Esophagus (tissue), 2 donors: ENCODE data around the gene CUX1. TPM values are rescaled to one million over a fixed set of nuclear protein-coding genes. Genes with fewer than 3 reads are reported as not detected.

Source experiments
- H3K27ac ChIP-seq, 2 donors: one replicate each; pipeline ENCODE4 v1.5.1; 2013; ENCODE audit warnings: low read depth in 2 of 2, mild to moderate bottlenecking in 2 of 2, inconsistent platforms in 1 of 2, low read length in 1 of 2, moderate library complexity in 1 of 2
- H3K27me3 ChIP-seq, 2 donors: one replicate each; pipeline ENCODE4 v1.6.1; 2013; ENCODE audit warnings: low read length in 2 of 2, control low read depth in 1 of 2, mild to moderate bottlenecking in 1 of 2; ENCODE audit not compliant: insufficient read depth in 2 of 2, control insufficient read depth in 1 of 2
- H3K36me3 ChIP-seq, 2 donors: one replicate each; pipeline ENCODE4 v1.6.1; 2013; ENCODE audit warnings: low read length in 1 of 2; ENCODE audit not compliant: control insufficient read depth in 2 of 2, insufficient read depth in 2 of 2
- H3K4me1 ChIP-seq, 2 donors: one replicate each; pipeline ENCODE4 v1.6.1; 2013; ENCODE audit warnings: low read length in 1 of 2; ENCODE audit not compliant: control insufficient read depth in 2 of 2, insufficient read depth in 2 of 2
- H3K4me3 ChIP-seq, 2 donors: one replicate each; pipeline ENCODE4 v1.5.1; 2013; ENCODE audit warnings: low read length in 2 of 2, mild to moderate bottlenecking in 2 of 2, low read depth in 1 of 2, moderate library complexity in 1 of 2
- H3K9me3 ChIP-seq, 2 donors: one replicate each; pipeline ENCODE4 v1.6.1; 2013; ENCODE audit warnings: mild to moderate bottlenecking in 2 of 2, low read depth in 1 of 2, low read length in 1 of 2, moderate library complexity in 1 of 2; ENCODE audit not compliant: control insufficient read depth in 2 of 2, insufficient read depth in 1 of 2
- WGBS, 2 donors: extraction: QIAGEN DNeasy Blood & Tissue Kit; methylation state at CpG; one replicate each; pipeline ENCODE4 v1.1.7; 2013; 5-methylcytosine and 5-hydroxymethylcytosine counted together
- polyA plus RNA-seq, 2 donors: library from polyadenylated mRNA; stranded (reverse); fragments of 200-250 nt; gene quantifications; one replicate each; pipeline ENCODE4 v1.2.3, GENCODE V29; 2013
- donor health status: healthy with polysubstance abuse.
- donor health status: Bipolar disorder and iron deficiency.

The CUX1 gene
- polyA plus RNA-seq, 2 donors = 19.6 to 21.7 TPM

DNA sequence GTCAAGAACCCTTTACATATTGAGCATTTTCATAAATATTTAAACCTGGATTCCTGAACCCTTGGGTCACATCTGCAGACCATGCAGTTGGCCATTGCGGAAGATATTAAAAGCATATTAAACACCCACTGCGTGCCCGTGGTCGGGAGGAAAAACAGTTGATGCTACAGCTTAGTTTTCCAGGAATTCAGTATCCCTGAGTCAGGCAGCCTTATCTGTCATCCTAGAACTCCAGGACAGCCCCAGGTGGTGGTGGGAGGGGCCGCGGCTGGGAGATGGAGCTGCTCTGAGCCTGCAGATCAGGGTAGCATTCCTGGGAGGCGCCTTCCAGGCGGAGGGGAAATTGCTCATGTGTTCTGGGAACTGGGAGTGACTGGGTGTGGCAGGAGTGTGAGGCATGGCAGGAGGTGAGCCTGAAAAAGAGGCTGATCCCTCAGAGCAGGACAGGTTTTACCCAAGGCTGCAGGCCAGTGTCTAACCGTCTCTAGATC lies 246.3 kb downstream of the CUX1 start:
- Histone ChIP-seq H3K27me3 (no peaks in the 10 kb centered on the region), H3K9me3 (no peaks in the 10 kb centered on the region), H3K27ac (peak overlapping the region; percentile 61 to 83), H3K4me1 (peaks cover 2 to 9% of the 10 kb centered on the region in 2 donors), H3K4me3 (no peak overlapping the region), H3K36me3 (no peaks in the 10 kb centered on the region)
- WGBS, 2 donors = 45 to 52% methylated on average over 9 of the region's 9 CpGs

- no peaks in the 10 kb centered on the region for H3K27me3 ChIP-seq
- H3K4me1 ChIP-seq = peaks cover 2 to 9% of the 10 kb centered on the region in 2 donors
- H3K27ac ChIP-seq = peak overlapping the region; percentile 61 to 83
- peaks cover 0 to 4% of the 10 kb centered on the region in 2 donors for H3K36me3 ChIP-seq
- no peak overlapping the region for H3K4me3 ChIP-seq
- WGBS, 2 donors = 46 to 60% methylated on average over 12 of the region's 12 CpGs
- no peaks in the 10 kb centered on the region for H3K9me3 ChIP-seq
These were observed 247.1 kb downstream of the CUX1 start for GRCh38 chr7:102064361-102065025.

GRCh38 chr7:102065226-102065625 lies 247.8 kb downstream of the CUX1 start:
- 93 to 94% methylated on average over 6 of the region's 6 CpGs for WGBS, 2 donors
- Histone ChIP-seq H3K27me3 (no peaks in the 10 kb centered on the region), H3K27ac (no peak overlapping the region)

DNA sequence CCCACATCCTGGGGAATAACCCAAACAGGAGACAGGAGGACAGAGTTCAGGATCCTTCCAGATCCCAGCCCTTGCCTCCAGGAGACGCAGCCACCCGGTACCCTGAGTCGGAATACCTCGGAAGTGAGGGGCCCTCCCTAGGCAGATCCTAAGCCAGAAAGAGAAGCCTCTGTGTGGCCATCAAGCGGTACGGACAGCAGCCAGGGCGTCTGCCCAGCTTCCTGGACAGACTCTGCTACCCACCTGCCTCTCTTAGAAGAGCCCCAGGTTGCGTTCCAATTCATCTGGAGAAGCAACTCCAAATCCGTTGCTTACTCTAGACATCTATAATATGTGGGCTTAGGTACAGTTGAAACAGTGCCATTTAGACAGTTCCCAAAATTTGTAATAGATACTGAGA lies 249.1 kb downstream of the CUX1 start:
- H3K4me3 ChIP-seq = no peak overlapping the region
- H3K4me1 ChIP-seq = peaks cover 2 to 9% of the 10 kb centered on the region in 2 donors
- WGBS, 2 donors = 92 to 95% methylated on average over 9 of the region's 9 CpGs
- peaks cover 0 to 1% of the 10 kb centered on the region in 2 donors for H3K9me3 ChIP-seq
- H3K36me3 ChIP-seq = peaks cover under 1 to 4% of the 10 kb centered on the region in 2 donors
- H3K27me3 ChIP-seq = no peaks in the 10 kb centered on the region
- H3K27ac ChIP-seq = no peak overlapping the region

More at GRCh38 chr7:102065226-102065625, 247.8 kb downstream of the CUX1 start:
- Histone ChIP-seq H3K36me3 (peaks cover 0 to 4% of the 10 kb centered on the region in 2 donors), H3K4me1 (peaks cover 2 to 9% of the 10 kb centered on the region in 2 donors), H3K9me3 (no peaks in the 10 kb centered on the region), H3K4me3 (no peak overlapping the region)

DNA sequence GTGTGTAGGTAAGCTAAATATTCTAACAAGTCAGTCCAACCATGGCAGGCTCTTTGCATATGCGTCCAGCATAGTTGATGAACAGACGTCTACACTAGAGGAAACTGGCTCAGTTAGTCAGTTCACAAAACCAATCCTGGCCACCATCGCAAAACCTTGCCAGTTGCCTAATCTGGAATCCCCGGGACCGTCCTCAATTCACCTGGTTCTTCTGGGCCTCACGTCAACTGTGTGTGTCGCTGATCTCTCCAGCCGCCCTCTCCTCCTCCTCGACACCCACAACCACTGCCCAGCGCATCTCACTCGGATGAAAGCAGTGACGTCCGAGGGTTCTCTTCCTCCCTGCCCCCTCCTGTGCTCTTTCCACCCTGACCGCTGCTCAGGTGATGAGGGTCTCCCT lies 251.4 kb downstream of the CUX1 start:
- H3K4me1 ChIP-seq = peaks cover 0 to 6% of the 10 kb centered on the region in 2 donors
- WGBS, 2 donors = 88% methylated on average over 14 of the region's 14 CpGs
- no peaks in the 10 kb centered on the region for H3K27me3 ChIP-seq
- H3K36me3 ChIP-seq = peaks cover 2 to 4% of the 10 kb centered on the region in 2 donors
- H3K9me3 ChIP-seq = peaks cover 0 to 3% of the 10 kb centered on the region in 2 donors
- H3K4me3 ChIP-seq = no peak overlapping the region
- H3K27ac ChIP-seq = no peak overlapping the region

GRCh38 chr7:102069931-102070629 lies 252.7 kb downstream of the CUX1 start:
- Histone ChIP-seq H3K4me3 (no peak overlapping the region), H3K36me3 (peaks cover 6 to 8% of the 10 kb centered on the region in 2 donors), H3K27ac (no peak overlapping the region), H3K9me3 (peaks cover 0 to 3% of the 10 kb centered on the region in 2 donors), H3K4me1 (no peaks in the 10 kb centered on the region), H3K27me3 (no peaks in the 10 kb centered on the region)
- 81 to 84% methylated on average over 7 of the region's 7 CpGs for WGBS, 2 donors

DNA sequence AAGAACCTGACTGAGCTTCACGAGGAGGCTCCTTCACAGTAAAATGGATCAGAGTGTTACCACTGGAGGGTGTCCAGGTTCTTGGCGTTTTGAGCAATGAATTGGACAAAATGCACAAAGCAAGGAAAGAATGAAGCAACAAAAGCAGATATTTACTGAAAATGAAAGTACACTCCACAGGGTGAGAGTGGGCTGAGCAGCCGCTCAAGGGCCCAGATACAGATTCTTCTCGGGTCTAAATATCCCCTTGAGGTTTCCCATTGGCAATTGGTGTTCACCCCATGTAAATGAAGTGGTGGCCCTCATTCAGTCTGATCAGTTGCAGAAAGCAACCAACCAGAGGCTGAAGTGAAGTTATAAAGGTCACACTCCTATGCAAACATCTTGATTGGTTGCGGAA lies 254.6 kb downstream of the CUX1 start:
- 95% methylated on average over 5 of the region's 5 CpGs for WGBS, 2 donors
- peaks cover 6 to 8% of the 10 kb centered on the region in 2 donors for H3K36me3 ChIP-seq

GRCh38 chr7:102072636-102073209 lies 255.3 kb downstream of the CUX1 start:
- no peak overlapping the region for H3K4me3 ChIP-seq
- H3K27me3 ChIP-seq = no peaks in the 10 kb centered on the region
- H3K4me1 ChIP-seq = no peaks in the 10 kb centered on the region
- H3K36me3 ChIP-seq = peaks cover 6 to 8% of the 10 kb centered on the region in 2 donors
- WGBS, 2 donors = 89 to 90% methylated on average over 8 of the region's 8 CpGs
- peaks cover 0 to 3% of the 10 kb centered on the region in 2 donors for H3K9me3 ChIP-seq
- H3K27ac ChIP-seq = no peak overlapping the region

More for the DNA sequence above, 254.6 kb downstream of the CUX1 start:
- no peaks in the 10 kb centered on the region for H3K27me3 ChIP-seq
- no peak overlapping the region for H3K27ac ChIP-seq
- H3K4me1 ChIP-seq = no peaks in the 10 kb centered on the region
- peaks cover 0 to 3% of the 10 kb centered on the region in 2 donors for H3K9me3 ChIP-seq
- no peak overlapping the region for H3K4me3 ChIP-seq

GRCh38 chr7:102073931-102074880 lies 256.8 kb downstream of the CUX1 start:
- Histone ChIP-seq H3K9me3 (peaks cover 0 to 3% of the 10 kb centered on the region in 2 donors), H3K27me3 (no peaks in the 10 kb centered on the region), H3K27ac (no peak overlapping the region), H3K4me1 (no peaks in the 10 kb centered on the region), H3K36me3 (peaks cover 3 to 8% of the 10 kb centered on the region in 2 donors), H3K4me3 (no peak overlapping the region)
- WGBS, 2 donors = 89 to 94% methylated on average over 14 of the region's 14 CpGs
